GM19240 (cell line): Measurements from ENCODE around the gene CDKAL1.

Experiments used
- DNase-seq: peaks from one replicate; pipeline ENCODE4 v3.0.0; 2011; ENCODE audit warnings: low spot score; ENCODE audit not compliant: insufficient read length

Gene CDKAL1

DNA sequence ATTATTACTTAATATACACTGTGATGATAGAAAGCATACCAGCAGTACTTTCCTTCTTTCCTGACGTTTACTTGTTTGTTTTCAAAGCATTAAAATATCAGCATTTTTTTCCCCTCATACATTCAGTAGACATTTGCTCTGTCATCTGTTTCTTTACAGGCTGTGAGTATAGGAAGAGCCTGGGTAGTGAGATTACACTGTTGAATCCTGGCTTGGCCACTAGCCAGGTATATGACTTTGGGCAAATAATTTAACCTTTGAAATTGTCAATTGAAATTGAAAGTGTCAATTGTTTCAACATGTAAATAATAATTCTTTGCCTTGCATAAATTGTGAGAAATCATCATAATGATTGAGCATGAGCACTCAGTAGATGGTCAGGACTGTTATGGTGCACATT is 336.2 kb downstream of the CDKAL1 start:
- no peak for DNase-seq

DNA sequence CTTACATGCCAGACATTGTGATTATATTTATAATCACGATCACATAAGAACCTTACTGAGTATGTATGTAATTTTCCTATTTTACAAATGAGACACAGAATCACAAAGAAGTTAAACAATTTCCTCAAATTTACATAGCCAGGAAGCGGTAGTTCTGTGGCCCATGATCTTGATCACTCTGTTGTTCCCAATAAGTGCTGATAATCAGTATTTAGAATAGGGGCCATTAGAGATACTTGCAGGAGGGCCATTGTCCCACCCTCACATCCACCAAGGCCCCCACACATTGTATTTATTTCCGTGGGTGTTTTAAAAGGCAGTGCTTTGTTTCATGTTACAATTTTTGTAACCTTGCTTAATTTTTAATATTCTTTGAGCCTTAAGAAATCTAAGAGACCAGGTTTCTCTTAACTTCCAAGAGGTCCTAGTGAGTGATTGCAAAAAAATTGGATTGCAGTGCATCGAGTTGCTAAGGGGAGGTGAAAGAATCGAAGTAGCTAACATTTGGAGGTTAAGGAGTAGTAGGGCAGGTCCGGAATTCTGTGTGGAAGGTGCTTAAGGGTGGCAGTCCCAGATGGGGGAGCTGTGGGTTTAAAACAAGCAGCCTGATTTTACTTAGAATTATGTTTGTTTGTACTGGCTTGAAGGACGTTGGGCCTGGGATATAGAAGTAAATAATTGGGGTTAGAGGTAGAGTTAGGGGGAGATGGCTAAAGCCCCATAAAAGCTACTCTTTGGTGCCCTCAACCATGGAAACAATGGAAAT is 339.4 kb downstream of the CDKAL1 start:
- DNase-seq = no peak

- DNase-seq = no peak
Measured at GRCh38 chr6:20875369-20875963, 341.2 kb downstream of the CDKAL1 start.

DNA sequence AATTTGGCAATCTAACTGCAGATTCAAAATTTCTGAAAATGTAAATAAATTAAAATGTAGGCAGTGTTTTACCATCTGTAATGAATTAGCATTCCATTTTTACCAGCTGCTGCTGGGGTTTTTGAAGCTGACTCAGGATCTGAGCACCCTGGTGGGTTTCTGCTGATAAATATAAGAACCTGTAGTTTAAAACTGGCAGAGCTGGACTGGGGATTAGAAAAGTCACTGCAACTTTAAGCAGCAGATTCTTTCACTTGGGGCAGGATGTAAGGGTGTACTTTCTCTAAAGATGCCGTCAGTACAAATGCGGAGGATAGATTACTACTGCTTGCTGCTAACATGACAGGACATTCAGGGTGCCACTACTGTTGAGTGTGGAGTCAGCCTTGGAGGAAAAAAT is 341.8 kb downstream of the CDKAL1 start:
- DNase-seq = no peak

- no peak for DNase-seq
Measured at GRCh38 chr6:20876561-20876960, 342.3 kb downstream of the CDKAL1 start.

DNA sequence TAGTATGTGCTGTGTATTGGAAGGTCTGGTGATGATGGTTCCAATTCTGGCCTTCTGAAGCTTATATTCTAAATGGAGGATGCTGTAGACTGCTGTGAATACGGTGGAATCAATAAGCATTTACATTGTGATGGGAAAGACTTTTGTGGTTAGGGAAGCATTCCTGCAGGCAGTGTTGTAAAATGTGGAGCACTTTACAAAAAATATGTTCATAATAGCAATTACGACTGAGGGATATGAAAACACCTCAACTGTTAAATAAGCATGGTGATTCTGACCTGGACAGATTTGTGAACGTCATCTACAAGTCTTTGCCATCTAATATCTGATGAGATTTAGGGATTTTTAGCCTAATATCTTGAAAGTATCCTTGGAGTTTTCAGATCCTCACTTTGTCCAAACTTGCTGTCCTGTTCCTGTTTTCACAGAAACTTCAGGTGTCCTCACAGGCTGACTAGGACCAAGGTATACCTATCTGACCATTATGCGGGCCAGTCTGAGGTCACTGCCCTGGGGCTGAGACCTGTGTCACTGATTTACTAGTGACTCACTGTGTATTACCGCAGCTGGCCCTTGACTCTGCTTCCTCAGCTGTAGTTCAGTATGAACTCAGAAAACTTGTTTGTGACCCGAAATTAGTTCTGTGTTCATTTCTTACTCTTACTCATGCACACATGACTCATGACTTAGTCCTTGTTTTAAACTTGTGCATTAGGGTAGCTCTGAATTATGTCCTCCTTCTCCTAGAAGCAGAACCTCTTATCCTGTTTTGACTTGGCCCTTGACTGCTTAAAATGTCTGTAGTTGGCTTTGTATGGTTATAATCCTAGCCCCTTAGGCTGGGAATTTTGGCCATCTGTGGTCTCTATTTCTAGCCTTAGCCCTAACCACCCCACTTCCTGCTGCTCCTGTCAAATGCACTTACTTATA is 343.0 kb downstream of the CDKAL1 start:
- DNase-seq = peak; percentile 23

GRCh38 chr6:20879121-20879520 is 344.9 kb downstream of the CDKAL1 start:
- no peak for DNase-seq

GRCh38 chr6:20879526-20879925 is 345.3 kb downstream of the CDKAL1 start:
- DNase-seq = no peak

DNA sequence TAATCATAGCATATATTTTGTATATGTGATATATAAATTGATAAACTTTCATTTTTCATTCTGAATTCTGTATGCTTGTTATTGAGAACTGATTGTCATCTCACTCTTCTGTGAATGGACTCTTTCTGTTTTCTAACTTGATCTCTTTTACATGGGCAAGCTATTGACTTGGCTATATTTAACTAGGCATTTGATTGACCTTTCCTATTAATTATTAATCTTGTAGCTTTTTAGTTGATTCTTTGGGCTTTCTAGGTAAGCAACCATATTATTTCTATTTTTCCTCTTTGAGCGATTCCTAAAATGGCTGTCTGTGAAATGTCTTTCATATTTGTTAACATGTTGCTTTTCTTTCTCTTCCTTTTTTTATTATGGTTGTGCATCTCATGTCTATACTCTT is 347.1 kb downstream of the CDKAL1 start:
- DNase-seq = no peak

DNA sequence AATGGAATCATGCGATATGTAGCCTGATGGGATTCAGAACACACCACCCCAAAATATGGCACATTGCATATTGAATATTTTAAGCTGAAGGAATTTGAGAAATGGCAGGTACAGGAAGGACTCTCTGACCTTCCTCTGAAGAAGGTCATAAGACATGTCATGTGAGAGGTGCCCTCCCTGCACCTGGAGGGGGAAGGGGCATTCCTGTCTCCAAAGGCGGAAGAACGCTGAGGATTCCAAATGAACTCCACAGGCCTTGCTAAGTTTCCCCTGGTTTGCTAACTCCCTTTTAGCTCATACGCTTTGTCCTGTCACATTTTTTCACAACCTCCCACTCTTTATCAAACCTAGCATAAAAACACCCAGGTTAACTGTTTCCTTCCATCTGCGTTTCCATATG is 347.8 kb downstream of the CDKAL1 start:
- no peak for DNase-seq

DNA sequence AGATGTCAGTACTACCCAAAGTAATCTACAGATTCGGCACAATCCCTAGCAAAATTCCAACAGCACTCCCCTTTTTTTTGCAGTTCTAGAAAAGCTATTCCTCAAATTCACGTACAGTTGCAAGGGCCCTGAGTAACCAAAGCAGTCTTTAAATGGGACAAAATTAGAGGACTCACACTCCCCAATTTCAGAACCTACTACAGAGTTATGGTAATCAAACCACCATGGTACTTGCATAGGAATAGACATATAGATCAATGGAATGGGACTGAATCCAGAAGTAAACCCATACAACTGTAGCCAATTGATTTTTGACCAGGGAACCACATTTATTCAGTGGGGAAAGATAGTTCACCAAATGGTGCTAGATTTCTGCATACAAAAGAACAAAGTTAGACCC is 350.8 kb downstream of the CDKAL1 start:
- no peak for DNase-seq

- DNase-seq = no peak
Measured at GRCh38 chr6:20891161-20891560, 356.9 kb downstream of the CDKAL1 start.

DNA sequence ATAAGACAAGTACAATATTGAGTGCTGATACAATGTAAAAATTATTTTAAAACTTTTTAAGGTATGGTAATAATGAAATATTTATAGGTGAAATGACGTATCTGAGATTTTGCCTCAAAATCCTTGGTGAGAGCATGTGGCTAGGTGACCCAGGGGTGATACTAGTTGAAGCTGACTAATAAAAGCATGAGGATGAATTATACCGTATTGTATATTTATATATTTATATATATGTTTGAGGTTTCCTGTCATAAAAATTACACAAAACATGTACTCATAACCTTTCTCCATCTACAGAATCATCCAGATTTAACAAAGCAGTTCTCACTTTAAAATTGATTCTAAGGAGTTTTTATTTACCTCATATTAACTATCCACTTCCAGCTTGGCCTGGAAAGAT is 358.1 kb downstream of the CDKAL1 start:
- no peak for DNase-seq

DNA sequence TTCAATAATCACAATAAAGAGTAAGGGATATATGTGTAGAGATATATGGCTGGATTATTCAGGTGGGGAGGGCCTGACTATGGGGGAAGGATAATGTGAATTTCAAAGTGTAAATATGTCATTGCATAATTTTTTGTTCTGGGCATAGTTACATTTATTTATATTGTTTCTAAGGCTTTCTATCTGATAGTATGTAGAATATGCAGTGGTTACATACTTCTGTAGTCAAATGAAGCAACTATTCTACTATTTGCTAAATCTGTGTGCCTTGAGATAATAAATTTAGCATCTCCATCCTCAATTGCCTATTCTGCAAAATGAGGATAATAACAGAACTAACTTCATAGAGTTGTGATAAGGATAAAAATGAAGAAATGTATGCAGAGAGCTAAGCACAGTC is 359.2 kb downstream of the CDKAL1 start:
- no peak for DNase-seq

DNA sequence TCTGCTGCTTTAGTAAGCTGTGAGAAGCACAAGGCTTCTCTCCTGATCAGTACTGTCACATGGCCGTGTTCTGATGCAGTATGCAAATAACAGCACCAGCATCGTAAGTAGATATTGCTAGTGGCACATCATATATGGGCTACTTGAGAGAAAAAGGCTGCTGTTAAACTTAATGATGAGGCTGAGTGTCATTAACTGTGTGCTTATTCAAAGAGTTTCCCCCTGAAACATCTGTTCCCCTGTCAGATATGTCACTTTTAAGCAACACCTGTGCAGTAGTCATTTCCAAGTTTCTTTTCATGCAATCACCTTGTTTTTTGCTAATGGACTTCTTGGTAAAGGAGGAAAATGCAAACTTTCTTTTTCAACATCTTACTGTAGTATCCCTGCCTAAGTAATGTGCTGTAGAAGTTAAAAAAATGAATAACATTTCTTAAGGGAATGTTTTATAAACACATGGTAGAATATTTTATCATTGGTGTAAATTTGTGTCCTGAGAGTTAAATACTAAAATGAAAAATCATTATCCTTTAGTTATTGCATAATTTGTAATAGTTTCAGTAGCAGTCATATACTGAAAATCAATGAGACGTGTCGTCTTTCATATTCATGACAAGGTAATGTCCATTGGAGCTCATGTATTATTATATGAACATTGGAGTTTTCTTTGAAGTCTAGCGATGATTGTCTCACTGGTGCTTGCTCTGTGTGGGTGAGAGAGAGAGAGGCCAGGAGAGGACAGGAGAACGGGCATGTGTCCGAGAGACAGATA is 366.3 kb downstream of the CDKAL1 start:
- DNase-seq = no peak

DNA sequence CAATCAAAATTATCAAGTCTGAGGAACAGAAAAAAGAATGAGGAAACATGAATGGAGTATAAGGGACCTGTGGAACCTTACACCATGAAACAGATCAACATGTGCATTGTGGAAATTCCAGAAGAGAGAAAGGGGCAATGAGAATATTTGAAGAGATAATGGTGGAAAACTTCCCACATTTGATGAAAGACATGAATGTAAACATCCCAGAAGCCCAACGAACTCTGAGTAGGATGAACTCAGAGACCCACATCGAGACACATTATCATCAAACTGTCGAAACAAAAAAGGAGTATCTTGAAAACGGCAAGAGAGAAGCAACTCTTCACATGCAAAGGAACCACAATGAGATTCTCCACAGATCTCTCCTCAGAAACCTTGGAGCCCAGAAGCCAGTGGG is 371.1 kb downstream of the CDKAL1 start:
- no peak for DNase-seq

GRCh38 chr6:20906945-20907344 is 372.7 kb downstream of the CDKAL1 start:
- DNase-seq = no peak

DNA sequence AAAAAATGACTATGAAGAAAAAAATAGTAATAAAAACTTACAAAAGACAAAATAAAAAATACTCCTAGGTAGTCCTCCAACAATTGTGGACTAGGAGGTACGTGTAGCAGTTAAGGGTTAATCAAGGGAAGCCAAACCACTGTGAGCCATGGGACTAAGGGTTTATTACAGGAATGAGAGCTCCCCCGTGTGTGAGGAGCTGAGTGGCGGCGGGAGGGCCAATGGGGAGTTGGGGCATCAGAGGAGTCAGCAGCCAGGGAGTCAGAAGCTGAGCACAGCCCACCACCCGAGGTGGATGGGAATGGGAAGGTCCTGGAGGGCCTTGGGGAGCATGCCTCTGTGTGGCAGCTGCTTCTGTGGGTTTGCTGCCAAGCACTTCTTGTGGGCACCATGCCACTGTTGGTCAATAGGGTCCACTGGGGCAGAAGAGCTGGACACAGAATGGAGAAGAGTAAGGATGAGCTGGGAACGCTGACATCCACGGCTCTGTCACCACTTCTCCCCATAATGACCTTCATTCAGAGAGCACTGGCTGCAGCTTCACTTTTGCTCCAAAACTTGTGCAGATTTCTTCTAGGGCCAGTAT is 373.3 kb downstream of the CDKAL1 start:
- no peak for DNase-seq

DNA sequence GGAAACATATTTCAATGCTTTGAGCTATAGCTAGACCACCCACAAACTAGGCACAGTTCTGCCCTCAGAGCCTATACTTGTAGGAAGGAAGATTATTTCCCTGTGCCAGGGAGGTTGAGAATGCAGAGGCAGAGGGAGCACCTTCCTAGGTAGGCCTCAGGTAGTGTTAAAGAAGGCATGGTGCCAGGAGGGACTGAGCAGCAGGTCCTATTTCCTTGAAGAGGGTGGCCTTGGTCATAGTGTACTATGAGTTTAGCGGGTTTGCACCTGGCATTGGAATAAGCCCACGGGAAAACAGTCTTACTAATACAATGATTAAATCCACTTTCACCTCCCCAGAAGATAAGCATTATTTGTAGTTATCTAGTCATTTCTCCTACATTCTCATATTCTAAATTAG is 375.4 kb downstream of the CDKAL1 start:
- DNase-seq = no peak

DNA sequence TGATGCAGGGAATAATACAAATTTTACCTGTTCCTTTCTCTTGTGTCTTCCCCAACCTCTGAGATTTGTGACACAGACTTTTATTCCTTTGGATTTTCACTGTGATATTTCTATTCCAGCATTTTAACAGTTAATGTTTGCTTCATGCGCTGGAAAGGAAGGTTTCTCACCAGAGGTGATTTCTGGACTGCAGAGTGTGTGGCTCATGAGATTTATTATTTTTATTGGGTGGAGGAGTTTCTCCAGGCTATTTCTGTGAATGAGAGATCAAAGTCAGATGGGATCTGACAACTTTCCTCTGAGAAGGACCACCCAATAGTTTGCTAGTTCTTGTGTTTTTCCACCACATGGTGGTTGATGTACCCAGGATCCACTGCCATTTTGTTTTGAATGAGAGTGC is 377.5 kb downstream of the CDKAL1 start:
- DNase-seq = no peak

GRCh38 chr6:20915156-20915555 is 380.9 kb downstream of the CDKAL1 start:
- DNase-seq = no peak
